IMR-90 (cell line): Measurements from ENCODE around the gene MGLL. TPM values are rescaled to one million over a fixed set of nuclear protein-coding genes. Genes with fewer than 3 reads are reported as not detected.

Experiments
- ATAC-seq: fragments of 200-7000 bp; cut with Tn5 transposase; 2 replicates; pipeline ENCODE4 v1.9.1; 2020; ENCODE audit warnings: low read depth, mild to moderate bottlenecking, moderate library complexity
- BruUV-seq: library from RNA; stranded (reverse); fragments of 400-500 nt; replicated peaks from 2 replicates; lab custom pipeline; 2021; lab: Mats Ljungman, UMichigan
- CTCF ChIA-PET: fragments of 300-600 bp; formaldehyde crosslinking; extraction: SDS; loops from one replicate; lab custom pipeline; 2021; ENCODE audit warnings: antibody characterized with exemption; lab: Yijun Ruan, JAX
- POLR2A ChIA-PET: fragments of 300-600 bp; sonication (Branson Sonifier 250); formaldehyde crosslinking; loops from one replicate; lab custom pipeline; 2022; ENCODE audit warnings: antibody characterized with exemption; ENCODE audit not compliant: unreplicated experiment; lab: Charles Lee
- DNase-seq: peaks from one replicate; pipeline ENCODE4 v3.0.0; 2013
- H2AFZ ChIP-seq: replicated peaks from 2 replicates; pipeline ENCODE3; 2013; ENCODE audit warnings: low read length, mild to moderate bottlenecking; ENCODE audit not compliant: poor library complexity
- H2AK5ac ChIP-seq: 2 replicates; pipeline ENCODE4 v1.6.1; 2013; ENCODE audit warnings: low read depth, low read length, inconsistent platforms
- H2AK9ac ChIP-seq: replicated peaks from 2 replicates; pipeline ENCODE3; 2013; ENCODE audit warnings: mild to moderate bottlenecking, low read depth, low read length, moderate library complexity; ENCODE audit not compliant: poor library complexity
- H2BK120ac ChIP-seq: 2 replicates; pipeline ENCODE4 v1.6.1; 2013; ENCODE audit warnings: low read depth, low read length, inconsistent platforms
- H2BK15ac ChIP-seq: 3 replicates; pipeline ENCODE4 v1.6.1; 2013; ENCODE audit warnings: low read depth, low read length, inconsistent platforms
- H2BK20ac ChIP-seq: 2 replicates; pipeline ENCODE4 v1.6.1; 2013; ENCODE audit warnings: low read depth, mild to moderate bottlenecking, inconsistent platforms, low read length, moderate library complexity
- H2BK5ac ChIP-seq: 2 replicates; pipeline ENCODE4 v1.6.1; 2013; ENCODE audit warnings: mild to moderate bottlenecking, low read depth, low read length, inconsistent platforms; ENCODE audit not compliant: poor library complexity, severe bottlenecking
- H3K14ac ChIP-seq: replicated peaks from 2 replicates; pipeline ENCODE4 v1.6.1; 2013; ENCODE audit warnings: low read depth, low read length, inconsistent platforms
- H3K18ac ChIP-seq: 2 replicates; pipeline ENCODE4 v1.6.1; 2013; ENCODE audit warnings: low read depth, low read length, control low read depth
- H3K23ac ChIP-seq: 2 replicates; pipeline ENCODE4 v1.6.1; 2013; ENCODE audit warnings: low read depth, low read length, inconsistent platforms
- H3K27ac ChIP-seq: 2 replicates; pipeline ENCODE4 v1.5.1; 2013; ENCODE audit warnings: mild to moderate bottlenecking, control low read depth, low read length; ENCODE audit not compliant: insufficient read depth
- H3K27me3 ChIP-seq: 2 replicates; pipeline ENCODE4 v1.6.1; 2013; ENCODE audit warnings: low read length; ENCODE audit not compliant: control insufficient read depth, insufficient read depth
- H3K36me3 ChIP-seq: 2 replicates; pipeline ENCODE4 v1.6.1; 2013; ENCODE audit warnings: low read length, mixed read lengths; ENCODE audit not compliant: control insufficient read depth, insufficient read depth
- H3K4ac ChIP-seq: 2 replicates; pipeline ENCODE4 v1.6.1; 2013; ENCODE audit warnings: low read depth, low read length, inconsistent platforms
- H3K4me1 ChIP-seq: 2 replicates; pipeline ENCODE4 v1.6.1; 2013; ENCODE audit warnings: low read length, mixed read lengths; ENCODE audit not compliant: control insufficient read depth, insufficient read depth
- H3K4me2 ChIP-seq: 2 replicates; pipeline ENCODE4 v1.6.1; 2013; ENCODE audit warnings: low read depth, mild to moderate bottlenecking, control low read depth, low read length, moderate library complexity
- H3K4me3 ChIP-seq: 2 replicates; pipeline ENCODE4 v1.5.1; 2013; ENCODE audit warnings: low read depth, mild to moderate bottlenecking, control low read depth, low read length, moderate library complexity; ENCODE audit not compliant: insufficient read depth
- H3K56ac ChIP-seq: 2 replicates; pipeline ENCODE4 v1.6.1; 2013; ENCODE audit warnings: low read length, inconsistent platforms; ENCODE audit not compliant: insufficient read depth; ENCODE audit errors: extremely low read depth
- H3K79me1 ChIP-seq, 2 experiments: 2 replicates each; pipeline ENCODE4 v1.6.1; 2013; ENCODE audit warnings: low read length in 2 of 2, inconsistent platforms in 1 of 2, low read depth in 1 of 2
- H3K9ac ChIP-seq: 2 replicates; pipeline ENCODE4 v1.6.1; 2013; ENCODE audit warnings: low read depth, low read length, control low read depth
- H3K9me1 ChIP-seq: 2 replicates; pipeline ENCODE4 v1.6.1; 2013; ENCODE audit warnings: low read length, inconsistent platforms; ENCODE audit not compliant: insufficient read depth
- H3K9me3 ChIP-seq: 2 replicates; pipeline ENCODE4 v1.6.1; 2013; ENCODE audit warnings: low read length; ENCODE audit not compliant: control insufficient read depth, insufficient read depth
- H4K20me1 ChIP-seq: 2 replicates; pipeline ENCODE4 v1.6.1; 2013; ENCODE audit warnings: low read length, inconsistent platforms; ENCODE audit not compliant: insufficient read depth
- H4K5ac ChIP-seq: 2 replicates; pipeline ENCODE4 v1.6.1; 2013; ENCODE audit warnings: mild to moderate bottlenecking, low read depth, low read length, control low read depth
- H4K8ac ChIP-seq, 2 experiments: 2 replicates each; pipeline ENCODE4 v1.6.1; 2013; ENCODE audit warnings: low read depth in 2 of 2, low read length in 2 of 2, control low read depth in 1 of 2, inconsistent platforms in 1 of 2
- H4K91ac ChIP-seq: 2 replicates; pipeline ENCODE4 v1.6.1; 2013; ENCODE audit warnings: low read depth, low read length, inconsistent platforms; ENCODE audit not compliant: insufficient read depth
- BHLHE40 ChIP-seq: fragments of 150-350 bp; IDR thresholded peaks from 2 replicates; pipeline ENCODE4 v1.6.1; 2016; ENCODE audit warnings: mild to moderate bottlenecking, low read depth, low read length
- CEBPB ChIP-seq: IDR thresholded peaks from 2 replicates; pipeline ENCODE4 v1.6.1; 2012; ENCODE audit warnings: low read depth, low read length, improper control_type of control experiment
- CHD1 ChIP-seq: IDR thresholded peaks from 2 replicates; pipeline ENCODE4 v1.6.1; 2012; ENCODE audit warnings: low read depth, low read length, improper control_type of control experiment
- ELK1 ChIP-seq: fragments of 150-350 bp; IDR thresholded peaks from 2 replicates; pipeline ENCODE4 v1.6.1; 2016; ENCODE audit warnings: low read depth, mild to moderate bottlenecking, low read length, moderate library complexity, borderline replicate concordance
- FOS ChIP-seq: fragments of 150-350 bp; IDR thresholded peaks from 2 replicates; pipeline ENCODE4 v1.6.1; 2016; ENCODE audit warnings: low read depth, low read length
- MAFK ChIP-seq: IDR thresholded peaks from 2 replicates; pipeline ENCODE4 v1.6.1; 2012; ENCODE audit warnings: low read depth, low read length, improper control_type of control experiment
- MAZ ChIP-seq: IDR thresholded peaks from 2 replicates; pipeline ENCODE4 v1.6.1; 2012; ENCODE audit warnings: low read depth, mild to moderate bottlenecking, low read length, improper control_type of control experiment, moderate library complexity, borderline replicate concordance
- MXI1 ChIP-seq: IDR thresholded peaks from 2 replicates; pipeline ENCODE4 v1.6.1; 2012; ENCODE audit warnings: low read depth, mild to moderate bottlenecking, low read length, moderate library complexity, borderline replicate concordance
- NFE2L2 ChIP-seq: fragments of 150-350 bp; IDR thresholded peaks from 2 replicates; pipeline ENCODE4 v1.6.1; 2016; ENCODE audit warnings: low read depth, mild to moderate bottlenecking, low read length
- POLR2A ChIP-seq: IDR thresholded peaks from 2 replicates; pipeline ENCODE4 v1.6.1; 2012; ENCODE audit warnings: mild to moderate bottlenecking, low read depth, low read length
- RAD21 ChIP-seq: IDR thresholded peaks from 2 replicates; pipeline ENCODE4 v1.6.1; 2012; ENCODE audit warnings: low read length, improper control_type of control experiment
- RCOR1 ChIP-seq: IDR thresholded peaks from 2 replicates; pipeline ENCODE4 v1.6.1; 2012; ENCODE audit warnings: mild to moderate bottlenecking, low read length, improper control_type of control experiment; ENCODE audit not compliant: insufficient replicate concordance
- RFX5 ChIP-seq: IDR thresholded peaks from 2 replicates; pipeline ENCODE4 v1.8.0; 2012; ENCODE audit warnings: low read depth, mild to moderate bottlenecking, low read length, moderate library complexity
- SMC3 ChIP-seq: fragments of 150-350 bp; IDR thresholded peaks from 2 replicates; pipeline ENCODE4 v1.6.1; 2016; ENCODE audit warnings: low read depth, mild to moderate bottlenecking, antibody characterized with exemption, low read length, moderate library complexity
- USF2 ChIP-seq: fragments of 150-350 bp; IDR thresholded peaks from 2 replicates; pipeline ENCODE4 v1.6.1; 2017; ENCODE audit warnings: mild to moderate bottlenecking, antibody characterized with exemption, low read length, low read depth
- WGBS, 2 experiments: methylation state at CpG; one replicate each; pipeline versions ENCODE4 v1.1.5 to v1.1.7; 2013; ENCODE audit warnings: missing lambda C conversion rate in 2 of 2; ENCODE audit not compliant: insufficient read length in 1 of 2; ENCODE audit errors: extremely low coverage in 2 of 2; 5-methylcytosine and 5-hydroxymethylcytosine counted together
- dilution Hi-C: fragments of 300-500 bp; cut with HindIII; formaldehyde crosslinking; loops from one replicate; pipeline ENCODE4 v1.14.3; 2018; ENCODE audit warnings: low sequenced_read_pairs; ENCODE audit not compliant: unreplicated experiment
- in situ Hi-C: fragments of 300-500 bp; cut with MboI; formaldehyde crosslinking; loops from 3 replicates; pipeline ENCODE4 v1.14.3; 2019; ENCODE audit warnings: low sequenced_read_pairs, inconsistent platforms, mixed read lengths
- intact Hi-C: fragments of 100-400 bp; cut with micrococcal nuclease; formaldehyde crosslinking; loops from 2 replicates; pipeline ENCODE4 v1.10.0; 2022
- polyA plus RNA-seq, 3 experiments: library from polyadenylated mRNA; depleted of rRNA; stranded (reverse); fragments of >200 nt; gene quantifications; 2 replicates each; pipeline ENCODE4 v1.2.3, GENCODE V29; 2012; ENCODE audit warnings: low replicate concordance in 1 of 3
- total RNA-seq: library from RNA; depleted of rRNA; stranded (reverse); fragments of >200 nt; gene quantifications from 2 replicates; pipeline ENCODE4 v1.2.3, GENCODE V29; 2012
- TF ChIP-seq, protein P1 (sequence below): conservative IDR thresholded peaks from 2 replicates; pipeline ENCODE4 v1.5.1; 2012; ENCODE audit warnings: mild to moderate bottlenecking, low read depth, low read length, improper control_type of control experiment

Gene MGLL
- total and polyA plus RNA-seq, 2 of the 4 experiments (the other 2 are of a cell fraction): 23.7 to 60.6 TPM

DNA sequence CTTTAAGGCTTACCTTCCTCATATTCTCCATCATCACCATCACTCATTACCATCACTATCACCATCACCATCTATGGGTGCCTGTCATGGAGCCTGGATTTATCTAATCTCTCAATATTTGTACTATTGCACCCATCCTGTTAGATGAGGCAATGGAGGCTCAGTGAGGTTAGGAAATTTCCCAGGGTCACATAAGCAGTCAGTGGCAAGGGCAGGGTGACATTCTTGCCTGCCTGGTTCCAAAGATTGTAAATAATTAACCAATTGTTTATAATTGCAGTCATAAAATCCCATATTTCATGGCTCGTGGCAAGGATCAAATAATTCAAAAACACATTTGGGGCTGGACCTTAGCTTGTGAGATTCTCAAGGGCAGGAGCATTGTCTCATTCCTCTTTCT, 55.2 kb downstream of the MGLL start:
- DNase-seq: no peak
- Histone ChIP-seq H3K4me2 (no peak overlapping the region), H4K8ac (peak overlapping the region; percentile 38 to 83), H3K18ac (peak overlapping the region; percentile 64; the same call in 1 of the 2 replicates), H2AFZ (no peak overlapping the region), H2AK9ac (no peak overlapping the region), H3K27me3 (no peaks in the 10 kb centered on the region), H2BK5ac (peak overlapping the region; percentile 91), H2BK15ac (peak overlapping the region; percentile 59; the same call in 2 of the 3 replicates), H3K9me1 (peaks cover 51% of the 10 kb centered on the region), H3K79me1 (peaks cover 67 to 87% of the 10 kb centered on the region in 2 experiments), H3K27ac (0 out of 2 replicates have a peak overlapping the region, but pooled peaks have one; percentile 21), H3K23ac (0 out of 2 replicates have a peak overlapping the region, but pooled peaks have one; percentile 29), H3K9me3 (no peaks in the 10 kb centered on the region), H2BK20ac (peak overlapping the region; percentile 86; the same call in 1 of the 2 replicates), H3K4ac (peak overlapping the region; percentile 78), H3K9ac (no peak overlapping the region), H4K20me1 (0 out of 2 replicates have a peak, but pooled peaks cover 4% of the 10 kb centered on the region), H3K36me3 (no peaks in the 10 kb centered on the region), H4K91ac (peak overlapping the region; percentile 86), H3K4me3 (no peak overlapping the region), H2AK5ac (peak overlapping the region; percentile 99), H3K4me1 (peaks cover 34% of the 10 kb centered on the region), H3K14ac (peak overlapping the region; percentile 81), H3K56ac (no peak overlapping the region), H2BK120ac (peak overlapping the region; percentile 71), H4K5ac (peak overlapping the region; percentile 32; the same call in 1 of the 2 replicates)
- CTCF ChIA-PET: interaction anchor here (1.3 kb wide), 1 partner anchor 71 kb away, joined by 3 read pairs; no protein-coding TSS in a partner anchor
- in situ Hi-C loops: no loop called here
- intact Hi-C loops: no loop called here
- ATAC-seq: no peak
- POLR2A ChIA-PET: no interaction called here
- TF ChIP-seq MXI1: no peak
- TF ChIP-seq CEBPB: no peak
- TF ChIP-seq, protein P1, sequence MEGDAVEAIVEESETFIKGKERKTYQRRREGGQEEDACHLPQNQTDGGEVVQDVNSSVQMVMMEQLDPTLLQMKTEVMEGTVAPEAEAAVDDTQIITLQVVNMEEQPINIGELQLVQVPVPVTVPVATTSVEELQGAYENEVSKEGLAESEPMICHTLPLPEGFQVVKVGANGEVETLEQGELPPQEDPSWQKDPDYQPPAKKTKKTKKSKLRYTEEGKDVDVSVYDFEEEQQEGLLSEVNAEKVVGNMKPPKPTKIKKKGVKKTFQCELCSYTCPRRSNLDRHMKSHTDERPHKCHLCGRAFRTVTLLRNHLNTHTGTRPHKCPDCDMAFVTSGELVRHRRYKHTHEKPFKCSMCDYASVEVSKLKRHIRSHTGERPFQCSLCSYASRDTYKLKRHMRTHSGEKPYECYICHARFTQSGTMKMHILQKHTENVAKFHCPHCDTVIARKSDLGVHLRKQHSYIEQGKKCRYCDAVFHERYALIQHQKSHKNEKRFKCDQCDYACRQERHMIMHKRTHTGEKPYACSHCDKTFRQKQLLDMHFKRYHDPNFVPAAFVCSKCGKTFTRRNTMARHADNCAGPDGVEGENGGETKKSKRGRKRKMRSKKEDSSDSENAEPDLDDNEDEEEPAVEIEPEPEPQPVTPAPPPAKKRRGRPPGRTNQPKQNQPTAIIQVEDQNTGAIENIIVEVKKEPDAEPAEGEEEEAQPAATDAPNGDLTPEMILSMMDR: no peak
- TF ChIP-seq POLR2A: no peak
- TF ChIP-seq BHLHE40: no peak
- no peak for TF ChIP-seq RFX5
- no peak for TF ChIP-seq RCOR1
- no peak for TF ChIP-seq MAZ
- no peak for TF ChIP-seq SMC3
- TF ChIP-seq FOS: no peak
- TF ChIP-seq RAD21: no peak
- TF ChIP-seq ELK1: no peak
- no peak for TF ChIP-seq USF2
- no peak for TF ChIP-seq CHD1
- no peak for TF ChIP-seq MAFK
- TF ChIP-seq NFE2L2: no peak
- WGBS, 2 experiments: no CpG with 5 or more reads among the region's 1 CpG
- dilution Hi-C loops: no loop called here
- BruUV-seq: no TSS peak
